ENCODE results near the gene OBSCN. TPM values are rescaled to one million over a fixed set of nuclear protein-coding genes. Genes with fewer than 3 reads are reported as not detected.

OBSCN gene
- total RNA-seq, 1 donor from 2014 or later = 39.4 TPM

GRCh38 chr1:228315945-228316588 is 108.2 kb downstream of the OBSCN start:
- H3K27me3 ChIP-seq = no peaks in the 10 kb centered on the region
- no peaks in the 10 kb centered on the region for H3K4me1 ChIP-seq

GRCh38 chr1:228316589-228317387 is 108.9 kb downstream of the OBSCN start:
- no peak for ATAC-seq
- no peaks in the 10 kb centered on the region for H3K4me1 ChIP-seq
- no peaks in the 10 kb centered on the region for H3K27me3 ChIP-seq
- H3K4me3 ChIP-seq = no peak overlapping the region
- no peak overlapping the region for H3K27ac ChIP-seq
- H3K36me3 ChIP-seq = peaks cover 24% of the 10 kb centered on the region
- TF ChIP-seq, protein P1, sequence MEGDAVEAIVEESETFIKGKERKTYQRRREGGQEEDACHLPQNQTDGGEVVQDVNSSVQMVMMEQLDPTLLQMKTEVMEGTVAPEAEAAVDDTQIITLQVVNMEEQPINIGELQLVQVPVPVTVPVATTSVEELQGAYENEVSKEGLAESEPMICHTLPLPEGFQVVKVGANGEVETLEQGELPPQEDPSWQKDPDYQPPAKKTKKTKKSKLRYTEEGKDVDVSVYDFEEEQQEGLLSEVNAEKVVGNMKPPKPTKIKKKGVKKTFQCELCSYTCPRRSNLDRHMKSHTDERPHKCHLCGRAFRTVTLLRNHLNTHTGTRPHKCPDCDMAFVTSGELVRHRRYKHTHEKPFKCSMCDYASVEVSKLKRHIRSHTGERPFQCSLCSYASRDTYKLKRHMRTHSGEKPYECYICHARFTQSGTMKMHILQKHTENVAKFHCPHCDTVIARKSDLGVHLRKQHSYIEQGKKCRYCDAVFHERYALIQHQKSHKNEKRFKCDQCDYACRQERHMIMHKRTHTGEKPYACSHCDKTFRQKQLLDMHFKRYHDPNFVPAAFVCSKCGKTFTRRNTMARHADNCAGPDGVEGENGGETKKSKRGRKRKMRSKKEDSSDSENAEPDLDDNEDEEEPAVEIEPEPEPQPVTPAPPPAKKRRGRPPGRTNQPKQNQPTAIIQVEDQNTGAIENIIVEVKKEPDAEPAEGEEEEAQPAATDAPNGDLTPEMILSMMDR (IDR thresholded peaks at IDR 0.05) = no peak
- DNase-seq = peak; percentile 57
- intact Hi-C loops (cut with DNase I) = no loop called here
- no peaks in the 10 kb centered on the region for H3K9me3 ChIP-seq

More at GRCh38 chr1:228315945-228316588, 108.2 kb downstream of the OBSCN start:
- intact Hi-C loops (cut with DNase I) = no loop called here
- Histone ChIP-seq H3K36me3 (peaks cover 17% of the 10 kb centered on the region), H3K27ac (no peak overlapping the region), H3K4me3 (no peak overlapping the region), H3K9me3 (no peaks in the 10 kb centered on the region)
- peak; percentile 61 for DNase-seq
- no peak for ATAC-seq
- TF ChIP-seq, protein P1 (IDR thresholded peaks at IDR 0.05) = no peak

GRCh38 chr1:228317411-228317828 is 109.6 kb downstream of the OBSCN start:
- H3K27ac ChIP-seq = no peak overlapping the region
- no peaks in the 10 kb centered on the region for H3K4me1 ChIP-seq
- no peak overlapping the region for H3K4me3 ChIP-seq
- H3K36me3 ChIP-seq = peaks cover 24% of the 10 kb centered on the region
- H3K9me3 ChIP-seq = no peaks in the 10 kb centered on the region
- ATAC-seq (no peak), DNase-seq (peak; percentile 50)
- intact Hi-C loops (cut with DNase I) = no loop called here
- H3K27me3 ChIP-seq = no peaks in the 10 kb centered on the region
- TF ChIP-seq, protein P1 (IDR thresholded peaks at IDR 0.05) = no peak

DNA sequence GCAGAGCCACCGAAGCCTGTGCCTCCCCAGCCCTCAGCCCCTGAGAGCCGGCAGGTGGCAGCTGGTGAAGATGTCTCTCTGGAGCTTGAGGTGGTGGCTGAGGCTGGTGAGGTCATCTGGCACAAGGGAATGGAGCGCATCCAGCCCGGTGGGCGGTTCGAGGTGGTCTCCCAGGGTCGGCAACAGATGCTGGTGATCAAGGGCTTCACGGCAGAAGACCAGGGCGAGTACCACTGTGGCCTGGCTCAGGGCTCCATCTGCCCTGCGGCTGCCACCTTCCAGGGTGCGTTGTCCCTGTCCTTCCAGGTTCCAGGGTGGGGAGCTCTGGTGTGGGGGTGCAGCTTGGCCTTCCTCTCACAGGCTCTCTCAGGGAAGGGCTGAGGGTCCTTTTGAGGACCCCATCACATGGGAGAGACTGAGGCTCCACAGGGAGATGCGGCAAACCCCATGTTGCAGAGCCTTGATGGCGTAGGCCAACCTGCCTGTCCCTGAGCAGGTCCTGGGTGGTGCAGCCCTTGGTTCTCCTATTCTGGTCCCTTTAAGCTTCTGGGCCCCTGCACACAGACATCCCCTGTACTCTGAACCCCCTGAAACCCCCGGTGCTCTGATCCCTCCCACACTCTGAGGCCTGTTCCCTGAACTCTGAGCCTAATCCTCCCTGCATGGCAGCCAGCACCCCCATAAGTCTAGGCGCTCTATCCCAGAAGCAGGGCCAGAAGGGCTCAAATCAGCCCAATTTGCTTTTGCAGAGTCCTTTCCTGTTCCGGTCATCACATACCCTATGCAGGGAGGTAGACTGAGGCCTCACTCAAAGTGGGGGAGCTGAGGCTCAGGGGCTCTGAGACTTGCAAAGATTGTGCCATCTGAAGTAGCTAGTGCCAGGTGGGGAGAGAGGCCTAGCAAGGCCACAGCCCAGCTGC is 110.3 kb downstream of the OBSCN start:
- Histone ChIP-seq H3K27ac (no peak overlapping the region), H3K36me3 (peaks cover 24% of the 10 kb centered on the region), H3K4me1 (no peaks in the 10 kb centered on the region), H3K27me3 (no peaks in the 10 kb centered on the region), H3K9me3 (no peaks in the 10 kb centered on the region), H3K4me3 (no peak overlapping the region)
- TF ChIP-seq, protein P1 (IDR thresholded peaks at IDR 0.05) = no peak
- intact Hi-C loops (cut with DNase I) = no loop called here
- DNase-seq (peak; percentile 50), ATAC-seq (no peak)

DNA sequence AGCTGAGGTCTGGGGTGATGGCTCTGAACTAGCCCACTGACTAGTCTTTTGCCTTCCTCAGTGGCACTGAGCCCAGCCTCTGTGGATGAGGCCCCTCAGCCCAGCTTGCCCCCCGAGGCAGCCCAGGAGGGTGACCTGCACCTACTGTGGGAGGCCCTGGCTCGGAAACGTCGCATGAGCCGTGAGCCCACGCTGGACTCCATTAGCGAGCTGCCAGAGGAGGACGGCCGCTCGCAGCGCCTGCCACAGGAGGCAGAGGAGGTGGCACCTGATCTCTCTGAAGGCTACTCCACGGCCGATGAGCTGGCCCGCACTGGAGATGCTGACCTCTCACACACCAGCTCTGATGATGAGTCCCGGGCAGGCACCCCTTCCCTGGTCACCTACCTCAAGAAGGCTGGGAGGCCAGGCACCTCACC is 111.0 kb downstream of the OBSCN start:
- TF ChIP-seq, protein P1 (IDR thresholded peaks at IDR 0.05) = no peak
- no peak overlapping the region for H3K27ac ChIP-seq
- no peak overlapping the region for H3K4me3 ChIP-seq
- intact Hi-C loops (cut with DNase I) = no loop called here
- no peaks in the 10 kb centered on the region for H3K27me3 ChIP-seq
- peak; percentile 61 for DNase-seq
- H3K36me3 ChIP-seq = peaks cover 24% of the 10 kb centered on the region
- ATAC-seq = no peak
- H3K4me1 ChIP-seq = no peaks in the 10 kb centered on the region
- H3K9me3 ChIP-seq = no peaks in the 10 kb centered on the region
